Measurements from ENCODE around the gene MFAP2. TPM values are rescaled to one million over a fixed set of nuclear protein-coding genes. Genes with fewer than 3 reads are reported as not detected.

The MFAP2 gene
- total RNA-seq, 2 donors from 2014 or later: 1.4 to 6.0 TPM

GRCh38 chr1:16970132-16970910, 10.1 kb downstream of the MFAP2 start:
- Histone ChIP-seq H3K4me1 (no peaks in the 10 kb centered on the region), H3K9ac (ENCODE audit: low read depth in 2 of 2, low read length in 2 of 2) (no peak overlapping the region), H3K27ac (no peak overlapping the region), H3K27me3 (no peaks in the 10 kb centered on the region), H3K4me3 (no peak overlapping the region), H3K9me3 (no peaks in the 10 kb centered on the region), H3K36me3 (no peaks in the 10 kb centered on the region)
- intact Hi-C loops (cut with DNase I): no loop called here
- TF ChIP-seq CTCF (IDR thresholded peaks at IDR 0.05): no peak
- DNase-seq: no peak

GRCh38 chr1:16969651-16970050, 10.8 kb downstream of the MFAP2 start:
- Histone ChIP-seq H3K36me3 (no peaks in the 10 kb centered on the region), H3K27ac (no peak overlapping the region), H3K9ac (ENCODE audit: low read depth in 2 of 2, low read length in 2 of 2) (no peak overlapping the region), H3K27me3 (no peaks in the 10 kb centered on the region), H3K4me3 (no peak overlapping the region), H3K4me1 (no peaks in the 10 kb centered on the region), H3K9me3 (no peaks in the 10 kb centered on the region)
- no peak for DNase-seq
- intact Hi-C loops (cut with DNase I): no loop called here
- TF ChIP-seq CTCF (IDR thresholded peaks at IDR 0.05): no peak

- Histone ChIP-seq H3K4me3 (no peak overlapping the region), H3K4me1 (no peaks in the 10 kb centered on the region), H3K36me3 (no peaks in the 10 kb centered on the region), H3K27me3 (no peaks in the 10 kb centered on the region), H3K9me3 (no peaks in the 10 kb centered on the region), H3K27ac (no peak overlapping the region), H3K9ac (ENCODE audit: low read depth in 2 of 2, low read length in 2 of 2) (no peak overlapping the region)
- no peak for TF ChIP-seq CTCF (IDR thresholded peaks at IDR 0.05)
- intact Hi-C loops (cut with DNase I): no loop called here
- DNase-seq: no peak
These were observed 11.3 kb downstream of the MFAP2 start for GRCh38 chr1:16969057-16969611.

GRCh38 chr1:16968372-16968771, 12.0 kb downstream of the MFAP2 start:
- Histone ChIP-seq H3K4me3 (no peak overlapping the region), H3K27ac (no peak overlapping the region), H3K4me1 (no peaks in the 10 kb centered on the region), H3K9me3 (no peaks in the 10 kb centered on the region), H3K9ac (ENCODE audit: low read depth in 2 of 2, low read length in 2 of 2) (no peak overlapping the region), H3K27me3 (no peaks in the 10 kb centered on the region), H3K36me3 (no peaks in the 10 kb centered on the region)
- DNase-seq: no peak
- no peak for TF ChIP-seq CTCF (IDR thresholded peaks at IDR 0.05)
- intact Hi-C loops (cut with DNase I): no loop called here

GRCh38 chr1:16967962-16968361, 12.5 kb downstream of the MFAP2 start:
- Histone ChIP-seq H3K27ac (no peak overlapping the region), H3K9me3 (no peaks in the 10 kb centered on the region), H3K27me3 (no peaks in the 10 kb centered on the region), H3K9ac (ENCODE audit: low read depth in 2 of 2, low read length in 2 of 2) (no peak overlapping the region), H3K36me3 (no peaks in the 10 kb centered on the region), H3K4me3 (no peak overlapping the region), H3K4me1 (no peaks in the 10 kb centered on the region)
- no peak for DNase-seq
- intact Hi-C loops (cut with DNase I): no loop called here
- TF ChIP-seq CTCF (IDR thresholded peaks at IDR 0.05): no peak

All from colonic mucosa (tissue), 4 donors.